AG04450 (cell line): ENCODE data around the gene HTT-AS. TPM values are rescaled to one million over a fixed set of nuclear protein-coding genes. Genes with fewer than 3 reads are reported as not detected.
A peak's percentile ranks its signal among the peaks of the same experiment; 100 is the strongest.

Experiments used
- CTCF ChIA-PET: fragments of 300-600, 350-600 bp; formaldehyde crosslinking; extraction: SDS; loops from one replicate; lab custom pipeline; 2022; ENCODE audit warnings: antibody characterized with exemption, inconsistent platforms; lab: Charles Lee
- POLR2A ChIA-PET: fragments of 350-600 bp; formaldehyde crosslinking; extraction: SDS; loops from one replicate; lab custom pipeline; 2021; ENCODE audit warnings: antibody characterized with exemption, inconsistent platforms; lab: Yijun Ruan, JAX
- DNase-seq: peaks from one replicate; pipeline ENCODE4 v3.0.0-alpha.2; 2011; ENCODE audit warnings: low read depth, low spot score
- H3K27ac ChIP-seq: one replicate; pipeline ENCODE4 v1.5.1; 2012; ENCODE audit warnings: low read depth, low read length, control low read depth
- H3K27me3 ChIP-seq: one replicate; pipeline ENCODE4 v1.6.0; 2012; ENCODE audit warnings: low read length; ENCODE audit not compliant: control insufficient read depth, insufficient read depth
- H3K4me3 ChIP-seq: 2 replicates; pipeline ENCODE4 v1.5.1; 2011; ENCODE audit warnings: mild to moderate bottlenecking, low read depth, low read length, control low read depth
- H3K9me3 ChIP-seq: 2 replicates; pipeline ENCODE4 v1.5.1; 2012; ENCODE audit warnings: low read length; ENCODE audit not compliant: control insufficient read depth, insufficient read depth
- CTCF ChIP-seq: IDR thresholded peaks from 2 replicates; pipeline ENCODE4 v1.5.1; 2011; ENCODE audit warnings: low read depth, low read length, control low read depth, inconsistent platforms
- polyA plus RNA-seq: library from polyadenylated mRNA; depleted of rRNA; stranded (reverse); fragments of >200 nt; gene quantifications from 2 replicates; pipeline ENCODE4 v1.2.3, GENCODE V29; 2011

Gene HTT-AS
- polyA plus RNA-seq, 1 experiment = not detected

DNA sequence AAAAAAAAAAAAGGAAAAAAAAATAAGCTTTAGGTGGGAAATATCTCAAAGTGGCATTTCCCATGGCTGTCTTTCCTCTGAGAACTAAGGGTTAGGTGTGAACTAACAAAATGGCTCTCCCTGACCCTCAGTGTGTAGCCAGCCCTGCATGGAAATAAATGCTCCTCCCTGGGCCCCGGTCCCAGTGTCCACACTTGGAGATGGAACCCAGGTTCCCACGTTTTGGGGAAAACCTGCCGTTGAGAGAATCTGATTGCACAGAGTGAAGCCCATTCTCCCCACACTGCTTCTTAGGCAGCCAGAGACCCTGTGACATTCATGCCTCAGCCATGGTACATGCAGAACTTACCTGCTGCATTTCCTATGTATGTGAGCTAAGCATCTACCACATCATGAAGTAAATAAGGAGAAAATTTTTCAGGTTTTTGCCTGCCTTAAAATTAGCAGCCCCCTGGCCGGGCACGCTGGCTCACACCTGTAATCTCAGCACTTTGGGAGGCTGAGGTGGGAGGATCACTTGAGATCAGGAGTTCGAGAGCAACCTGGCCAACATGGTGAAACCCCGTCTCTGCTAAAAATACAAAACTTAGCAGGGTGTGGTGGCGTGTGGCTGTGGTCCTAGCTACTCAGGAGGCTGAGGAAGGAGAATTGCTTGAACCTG, 34.5 kb downstream of the HTT-AS start:
- no peak overlapping the region for H3K27ac ChIP-seq
- POLR2A ChIA-PET = no interaction called here
- no peaks in the 10 kb centered on the region for H3K9me3 ChIP-seq
- H3K27me3 ChIP-seq = peaks cover 25% of the 10 kb centered on the region
- no peak overlapping the region for H3K4me3 ChIP-seq
- no peak for DNase-seq
- CTCF ChIA-PET = interaction anchor here (0.6 to 1.0 kb wide), 3 partner anchors 18 to 75 kb away, joined by 3 read pairs; no protein-coding TSS in a partner anchor
- no peak for TF ChIP-seq CTCF

DNA sequence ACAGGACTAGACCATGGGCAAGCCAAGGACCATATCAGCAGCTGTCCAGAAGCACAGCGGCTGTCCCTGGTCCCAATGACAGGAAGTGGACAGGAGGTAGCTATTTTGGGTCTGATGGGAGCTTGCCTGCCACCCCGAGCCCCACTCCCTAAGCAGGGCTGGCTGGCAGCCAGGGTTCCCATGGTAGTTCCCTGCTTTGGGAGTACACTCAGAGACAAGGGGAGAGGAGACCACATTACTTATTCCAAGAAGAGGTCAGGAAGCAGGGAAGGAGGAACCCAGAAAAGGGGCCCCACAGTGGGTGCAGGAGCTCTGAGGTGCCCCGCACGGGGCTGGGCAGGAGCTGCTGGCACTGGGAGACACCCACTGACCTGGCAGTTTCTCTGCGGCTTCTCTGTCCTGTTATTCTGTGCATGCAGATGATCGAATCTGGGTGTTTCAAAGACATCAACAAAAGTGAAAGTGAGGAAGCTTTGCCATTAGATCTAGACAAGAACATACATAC, 36.3 kb downstream of the HTT-AS start:
- H3K27me3 ChIP-seq = peaks cover 29% of the 10 kb centered on the region
- POLR2A ChIA-PET = interaction anchor here (0.6 kb wide), 1 partner anchor 333 kb away, joined by 8 read pairs; no protein-coding TSS in a partner anchor
- CTCF ChIA-PET = interaction anchor here (0.6 to 2.1 kb wide), 8 partner anchors 11 to 391 kb away, joined by 3 to 6 read pairs (median 3); partner anchors contain the start of gene GRK4
- no peak overlapping the region for H3K27ac ChIP-seq
- no peaks in the 10 kb centered on the region for H3K9me3 ChIP-seq
- DNase-seq = no peak
- no peak for TF ChIP-seq CTCF
- H3K4me3 ChIP-seq = peak overlapping the region; percentile 25; the same call in 1 of the 2 replicates

DNA sequence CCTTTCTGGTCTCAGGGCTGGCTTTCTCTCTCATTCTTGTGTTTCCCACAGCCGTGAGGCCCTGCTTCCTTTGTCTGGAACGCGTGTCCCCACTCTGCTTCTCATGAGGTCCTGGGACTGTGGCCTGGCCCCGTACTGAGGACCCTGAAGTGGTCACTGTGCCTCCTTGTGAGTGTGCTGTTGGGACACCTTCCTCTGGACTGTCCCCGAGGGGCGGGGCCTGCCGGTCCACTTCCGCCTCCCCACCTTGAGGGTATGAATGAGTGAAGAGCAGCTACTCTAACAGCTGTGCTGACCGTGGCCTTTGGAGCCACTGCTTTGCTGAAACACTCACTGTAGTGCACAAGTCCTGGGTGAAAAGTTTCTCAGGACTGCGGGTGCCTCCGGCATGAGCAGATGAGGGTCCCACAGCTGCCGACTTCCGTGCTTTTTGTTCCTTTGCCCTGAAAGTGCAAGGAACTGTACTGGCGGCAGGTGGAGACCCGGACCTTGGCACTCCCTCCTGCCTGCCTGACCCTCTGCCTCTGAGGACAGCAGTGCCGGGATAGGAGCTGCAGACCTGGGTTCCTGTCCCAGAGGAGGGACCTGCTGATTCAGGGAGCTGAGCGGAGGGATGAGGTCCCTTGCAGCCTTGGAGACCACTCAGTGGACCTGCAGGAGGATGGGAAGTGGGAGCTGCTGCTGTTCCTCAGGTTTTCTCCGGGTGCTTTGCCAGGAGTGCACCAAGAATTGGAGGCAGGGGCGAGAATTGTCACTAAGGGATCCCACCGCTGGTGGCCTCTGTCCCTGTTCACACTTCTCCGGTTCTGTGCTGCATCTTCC, 38.0 kb downstream of the HTT-AS start:
- ChIA-PET POLR2A (interaction anchor here (0.9 kb wide), 1 partner anchor 10 kb away, joined by 3 read pairs; no protein-coding TSS in a partner anchor), CTCF (interaction anchor here (0.6 to 2.1 kb wide), 7 partner anchors 8 to 71 kb away, joined by 3 to 6 read pairs (median 3); no protein-coding TSS in a partner anchor)
- TF ChIP-seq CTCF = no peak
- no peak overlapping the region for H3K27ac ChIP-seq
- H3K9me3 ChIP-seq = no peaks in the 10 kb centered on the region; the same call in 1 of the 2 replicates
- H3K4me3 ChIP-seq = no peak overlapping the region
- DNase-seq = no peak
- H3K27me3 ChIP-seq = peaks cover 29% of the 10 kb centered on the region

DNA sequence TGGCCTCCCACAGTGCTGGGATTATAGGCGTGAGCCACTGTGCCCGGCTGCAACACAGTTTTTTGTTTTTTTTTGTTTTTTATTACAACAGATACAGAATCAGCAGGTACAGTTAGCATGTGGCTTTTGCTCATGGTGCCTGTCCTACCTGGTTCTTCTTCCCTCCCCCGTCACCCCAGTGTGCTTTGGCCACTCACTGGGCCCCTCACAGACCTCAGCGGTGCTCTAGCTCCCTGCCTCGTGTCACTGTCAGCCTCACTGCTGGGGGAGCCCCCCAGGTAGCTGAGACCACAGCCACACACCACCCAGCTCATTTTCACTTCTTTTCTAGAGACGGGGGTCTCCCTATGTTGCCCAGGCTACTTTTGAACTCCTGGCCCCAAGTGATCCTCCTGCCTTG, 38.7 kb downstream of the HTT-AS start:
- Histone ChIP-seq H3K27me3 (peaks cover 25% of the 10 kb centered on the region), H3K27ac (no peak overlapping the region), H3K4me3 (no peak overlapping the region), H3K9me3 (no peaks in the 10 kb centered on the region; the same call in 1 of the 2 replicates)
- ChIA-PET CTCF (interaction anchor here (0.6 kb wide), 1 partner anchor 643 kb away, joined by 3 read pairs; no protein-coding TSS in a partner anchor), POLR2A (no interaction called here)
- no peak for TF ChIP-seq CTCF
- no peak for DNase-seq
